ENCODE results near the gene IL13. TPM values are rescaled to one million over a fixed set of nuclear protein-coding genes. Genes with fewer than 3 reads are reported as not detected.
A peak's percentile ranks its signal among the peaks of the same experiment; 100 is the strongest.

The IL13 gene
- total and polyA plus RNA-seq, 2 experiments from 2014 or later, result not detected

GRCh38 chr5:132673939-132674630 is 16.1 kb downstream of the IL13 start, which contains the start of gene IL4:
Gene IL4, plus strand, starts transcription at chr5:132673989. Its CDS starts 62 bp downstream, at chr5:132674051.
- peak within 1 kb of the TSS; percentile 84 for H3K4me2 ChIP-seq (ENCODE audit: unreplicated experiment)
- H3K4me1 ChIP-seq (ENCODE audit: insufficient read depth), result peaks cover 31% of the 10 kb centered on the region
- DNase-seq, result no peak
- peaks cover 37% of the 10 kb centered on the region for H3F3A ChIP-seq (ENCODE audit: insufficient read depth)
- no peaks in the 10 kb centered on the region for H3K36me3 ChIP-seq (ENCODE audit: low read depth)
- peak within 1 kb of the TSS; percentile 71 for H3K4me3 ChIP-seq
- H3K27me3 ChIP-seq (replicated peaks; ENCODE audit: insufficient read depth), result no peaks in the 10 kb centered on the region
- 41 to 42% methylated on average over 14 of the region's 14 CpGs for WGBS, 2 experiments (ENCODE audit: low coverage in 1 of 2, low lambda C conversion rate in 2 of 2, missing lambda C conversion rate in 2 of 2)
- no peak for TF ChIP-seq EZH2 (IDR thresholded peaks at IDR 0.05; ENCODE audit: insufficient read depth, poor library complexity, severe bottlenecking)
- no peak for TF ChIP-seq EZH2phosphoT487 (IDR thresholded peaks at IDR 0.05; ENCODE audit: insufficient read depth, low read depth)
- no peaks in the 10 kb centered on the region for H3K79me2 ChIP-seq (ENCODE audit: insufficient read depth)
- H3K9ac ChIP-seq, result peak within 1 kb of the TSS; percentile 76
- no peaks in the 10 kb centered on the region for H3K9me2 ChIP-seq (ENCODE audit: insufficient read depth)
- H4K20me1 ChIP-seq (ENCODE audit: insufficient read depth), result no peaks in the 10 kb centered on the region
- peak within 1 kb of the TSS; percentile 84 for H2AFZ ChIP-seq
- peak within 1 kb of the TSS; percentile 81 for H3K27ac ChIP-seq
- H3K9me3 ChIP-seq (ENCODE audit: low read depth), result no peaks in the 10 kb centered on the region
- in situ Hi-C loops (cut with MboI), result no loop called here

- Histone ChIP-seq H3K27me3 (replicated peaks; ENCODE audit: insufficient read depth) (no peaks in the 10 kb centered on the region), H4K20me1 (ENCODE audit: insufficient read depth) (no peaks in the 10 kb centered on the region), H3K4me1 (ENCODE audit: insufficient read depth) (peaks cover 31% of the 10 kb centered on the region), H3K9me3 (ENCODE audit: low read depth) (no peaks in the 10 kb centered on the region), H3K4me2 (ENCODE audit: unreplicated experiment) (peak overlapping the region; percentile 84), H3K27ac (peak overlapping the region; percentile 81), H2AFZ (peak overlapping the region; percentile 84), H3K79me2 (ENCODE audit: insufficient read depth) (no peaks in the 10 kb centered on the region), H3K9me2 (ENCODE audit: insufficient read depth) (no peaks in the 10 kb centered on the region), H3K4me3 (peak overlapping the region; percentile 71), H3K36me3 (ENCODE audit: low read depth) (no peaks in the 10 kb centered on the region), H3K9ac (peak overlapping the region; percentile 76), H3F3A (ENCODE audit: insufficient read depth) (peaks cover 37% of the 10 kb centered on the region)
- TF ChIP-seq EZH2 (IDR thresholded peaks at IDR 0.05; ENCODE audit: insufficient read depth, poor library complexity, severe bottlenecking), result no peak
- TF ChIP-seq EZH2phosphoT487 (IDR thresholded peaks at IDR 0.05; ENCODE audit: insufficient read depth, low read depth), result no peak
- in situ Hi-C loops (cut with MboI), result no loop called here
- DNase-seq, result peak; percentile 99
- WGBS, 2 experiments (ENCODE audit: low coverage in 1 of 2, low lambda C conversion rate in 2 of 2, missing lambda C conversion rate in 2 of 2), result 9 to 12% methylated on average over 13 of the region's 13 CpGs
These were observed 16.9 kb downstream of the IL13 start for GRCh38 chr5:132674671-132675506.

- Histone ChIP-seq H4K20me1 (ENCODE audit: insufficient read depth) (no peaks in the 10 kb centered on the region), H3K4me1 (ENCODE audit: insufficient read depth) (peaks cover 31% of the 10 kb centered on the region), H3K79me2 (ENCODE audit: insufficient read depth) (no peaks in the 10 kb centered on the region), H3K4me3 (no peak overlapping the region), H3K27me3 (replicated peaks; ENCODE audit: insufficient read depth) (no peaks in the 10 kb centered on the region), H3K9ac (no peak overlapping the region), H2AFZ (no peak overlapping the region), H3K4me2 (ENCODE audit: unreplicated experiment) (no peak overlapping the region), H3K9me3 (ENCODE audit: low read depth) (no peaks in the 10 kb centered on the region), H3K27ac (no peak overlapping the region), H3F3A (ENCODE audit: insufficient read depth) (peaks cover 37% of the 10 kb centered on the region), H3K9me2 (ENCODE audit: insufficient read depth) (no peaks in the 10 kb centered on the region), H3K36me3 (ENCODE audit: low read depth) (no peaks in the 10 kb centered on the region)
- TF ChIP-seq EZH2phosphoT487 (IDR thresholded peaks at IDR 0.05; ENCODE audit: insufficient read depth, low read depth) (no peak), EZH2 (IDR thresholded peaks at IDR 0.05; ENCODE audit: insufficient read depth, poor library complexity, severe bottlenecking) (no peak)
- WGBS, 2 experiments (ENCODE audit: low coverage in 1 of 2, low lambda C conversion rate in 2 of 2, missing lambda C conversion rate in 2 of 2), result 94 to 96% methylated on average over 11 of the region's 11 CpGs
- in situ Hi-C loops (cut with MboI), result no loop called here
- no peak for DNase-seq
These were observed 18.1 kb downstream of the IL13 start for GRCh38 chr5:132675936-132676689.

DNA sequence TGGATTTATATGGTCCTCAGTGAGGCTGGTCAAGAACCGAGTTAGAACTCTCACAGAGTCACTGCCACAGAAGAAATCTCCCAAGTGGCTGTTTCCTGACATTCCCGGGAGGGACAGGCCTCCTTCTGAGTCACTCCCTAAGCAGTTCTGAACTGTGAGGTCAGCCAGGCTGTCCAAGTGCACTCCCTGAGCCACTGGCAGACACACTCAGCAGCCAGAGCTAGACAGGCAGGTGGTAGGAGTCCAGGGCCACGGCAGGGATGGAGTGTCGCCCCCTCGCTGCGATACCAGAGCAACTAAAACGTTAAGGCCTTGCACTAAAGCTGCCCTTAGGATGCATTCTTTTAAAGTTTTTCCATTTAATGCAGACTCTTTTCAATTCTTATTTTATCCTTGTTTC is 19.2 kb downstream of the IL13 start:
- no peaks in the 10 kb centered on the region for H4K20me1 ChIP-seq (ENCODE audit: insufficient read depth)
- in situ Hi-C loops (cut with MboI), result no loop called here
- H3K4me1 ChIP-seq (ENCODE audit: insufficient read depth), result peaks cover 31% of the 10 kb centered on the region
- no peaks in the 10 kb centered on the region for H3K79me2 ChIP-seq (ENCODE audit: insufficient read depth)
- H3K27ac ChIP-seq, result peak overlapping the region; percentile 5; the same call in 1 of the 2 replicates
- peak; percentile 96 for DNase-seq
- peak overlapping the region; percentile 48 for H3K4me2 ChIP-seq (ENCODE audit: unreplicated experiment)
- no peak for TF ChIP-seq EZH2phosphoT487 (IDR thresholded peaks at IDR 0.05; ENCODE audit: insufficient read depth, low read depth)
- no peak for TF ChIP-seq EZH2 (IDR thresholded peaks at IDR 0.05; ENCODE audit: insufficient read depth, poor library complexity, severe bottlenecking)
- WGBS, 2 experiments (ENCODE audit: low coverage in 1 of 2, low lambda C conversion rate in 2 of 2, missing lambda C conversion rate in 2 of 2), result 10 to 11% methylated on average over 7 of the region's 7 CpGs
- no peaks in the 10 kb centered on the region for H3K36me3 ChIP-seq (ENCODE audit: low read depth)
- no peak overlapping the region for H3K4me3 ChIP-seq
- no peaks in the 10 kb centered on the region for H3K27me3 ChIP-seq (replicated peaks; ENCODE audit: insufficient read depth)
- no peak overlapping the region for H3K9ac ChIP-seq
- no peaks in the 10 kb centered on the region for H3K9me2 ChIP-seq (ENCODE audit: insufficient read depth)
- H3K9me3 ChIP-seq (ENCODE audit: low read depth), result no peaks in the 10 kb centered on the region
- peaks cover 37% of the 10 kb centered on the region for H3F3A ChIP-seq (ENCODE audit: insufficient read depth)
- H2AFZ ChIP-seq, result no peak overlapping the region
